HCT116 (cell line): ENCODE data around the gene MKI67. TPM values are rescaled to one million over a fixed set of nuclear protein-coding genes. Genes with fewer than 3 reads are reported as not detected.

ENCODE experiments used
- ATAC-seq: fragments of 200-7000 bp; cut with Tn5 transposase; 2 replicates; pipeline ENCODE4 v1.9.1; 2020; ENCODE audit warnings: mild to moderate bottlenecking, moderate library complexity
- BruUV-seq: library from RNA; stranded (reverse); fragments of 400-500 nt; replicated peaks from 2 replicates; lab custom pipeline; 2021; lab: Mats Ljungman, UMichigan
- CTCF ChIA-PET: fragments of 300-600 bp; sonication (Branson Sonifier 250); formaldehyde crosslinking; loops from one replicate; lab custom pipeline; 2021; ENCODE audit warnings: antibody characterized with exemption; lab: Charles Lee
- POLR2A ChIA-PET: fragments of 300-600, 350-600 bp; sonication (Branson Sonifier 250); formaldehyde crosslinking; loops from one replicate; lab custom pipeline; 2021; ENCODE audit warnings: antibody characterized with exemption; lab: Charles Lee
- RAD21 ChIA-PET, 2 experiments: fragments of 300-600 bp; sonication (Branson Sonifier 250); formaldehyde crosslinking; loops; one replicate each; lab custom pipeline; 2023; ENCODE audit warnings: low total read pairs in 2 of 2; ENCODE audit not compliant: uncharacterized antibody in 2 of 2, unreplicated experiment in 2 of 2, low non-redundant PET in 1 of 2; lab: Charles Lee
- DNase-seq: peaks from one replicate; pipeline ENCODE4 v3.0.0-alpha.2; 2010; ENCODE audit warnings: low read depth, low spot score
- H2AFZ ChIP-seq: fragments of 200-600 bp; shearing (Covaris generic), sonication (generic); 2 replicates; pipeline ENCODE4 v1.6.1; 2017; ENCODE audit warnings: low read depth, mixed run types, mixed read lengths, antibody characterized with exemption, low read length; ENCODE audit not compliant: poor library complexity, severe bottlenecking
- H3K27ac ChIP-seq: 2 replicates; pipeline ENCODE4 v1.5.1; 2012; ENCODE audit warnings: low read depth, low read length
- H3K27me3 ChIP-seq: fragments of 200-600 bp; sonication (generic); 2 replicates; pipeline ENCODE4 v1.6.1; 2016; ENCODE audit warnings: mixed run types, low read length, mixed read lengths; ENCODE audit not compliant: insufficient read depth
- H3K36me3 ChIP-seq, 2 experiments: fragments of 200-500 bp in 1 of 2; fragments of 200-600 bp in 1 of 2; sonication (Bioruptor generic) in 1 of 2; sonication (generic) in 1 of 2; 2 replicates each; pipeline versions ENCODE4 v1.5.1 to v1.6.1; 2014 to 2016; ENCODE audit warnings: low read length in 2 of 2, inconsistent platforms in 1 of 2, mixed read lengths in 1 of 2, mixed run types in 1 of 2; ENCODE audit not compliant: insufficient read depth in 2 of 2, control insufficient read depth in 1 of 2
- H3K4me1 ChIP-seq, 2 experiments: fragments of 200-600 bp in 1 of 2; sonication (generic) in 1 of 2; 2 replicates each; pipeline versions ENCODE4 v1.5.1 to v1.6.1; 2012 to 2017; ENCODE audit warnings: low read length in 2 of 2, inconsistent platforms in 1 of 2, mild to moderate bottlenecking in 1 of 2, mixed read lengths in 1 of 2, mixed run types in 1 of 2, moderate library complexity in 1 of 2; ENCODE audit not compliant: insufficient read depth in 2 of 2, control insufficient read depth in 1 of 2
- H3K4me2 ChIP-seq: fragments of 200-600 bp; sonication (generic); 2 replicates; pipeline ENCODE4 v1.6.1; 2017; ENCODE audit warnings: mixed run types, low read length, mixed read lengths
- H3K4me3 ChIP-seq, 2 experiments: fragments of 200-600 bp in 1 of 2; sonication (generic) in 1 of 2; replicated peaks in 1 of 2; 2 replicates each; pipeline ENCODE4 v1.5.1; 2011 to 2016; ENCODE audit warnings: low read length in 2 of 2, control low read depth in 1 of 2, low read depth in 1 of 2, mild to moderate bottlenecking in 1 of 2, mixed read lengths in 1 of 2, mixed run types in 1 of 2
- H3K79me2 ChIP-seq: fragments of 200-600 bp; sonication (generic); 2 replicates; pipeline ENCODE4 v1.6.1; 2017; ENCODE audit warnings: mild to moderate bottlenecking, mixed run types, low read length, moderate library complexity, mixed read lengths; ENCODE audit not compliant: insufficient read depth
- H3K9ac ChIP-seq: fragments of 200-600 bp; sonication (generic); 2 replicates; pipeline ENCODE4 v1.6.1; 2016; ENCODE audit warnings: low read length, mixed read lengths
- H3K9me2 ChIP-seq: fragments of 200-600 bp; sonication (generic), shearing (Covaris generic); 2 replicates; pipeline ENCODE4 v1.6.1; 2017; ENCODE audit warnings: mixed run types, mild to moderate bottlenecking, moderate library complexity; ENCODE audit not compliant: insufficient read depth
- H3K9me3 ChIP-seq, 2 experiments: fragments of 200-500 bp in 1 of 2; fragments of 200-600 bp in 1 of 2; sonication (Bioruptor generic) in 1 of 2; sonication (generic) in 1 of 2; 2 replicates each; pipeline ENCODE4 v1.6.1; 2014 to 2017; ENCODE audit warnings: low read length in 2 of 2, mixed read lengths in 2 of 2, inconsistent platforms in 1 of 2, low read depth in 1 of 2, mild to moderate bottlenecking in 1 of 2, mixed run types in 1 of 2, moderate library complexity in 1 of 2; ENCODE audit not compliant: control insufficient read depth in 1 of 2, insufficient read depth in 1 of 2
- H4K20me1 ChIP-seq: fragments of 200-600 bp; sonication (generic), shearing (Covaris generic); 2 replicates; pipeline ENCODE4 v1.6.1; 2017; ENCODE audit warnings: mixed run types, mild to moderate bottlenecking, moderate library complexity; ENCODE audit not compliant: insufficient read depth
- CEBPB ChIP-seq: IDR thresholded peaks from 2 replicates; pipeline ENCODE4 v1.6.1; 2012; ENCODE audit warnings: low read depth
- CTCF ChIP-seq, 3 experiments: fragments of 200-600 bp in 1 of 3; sonication (generic) in 1 of 3; IDR thresholded peaks in 2 of 3; conservative IDR thresholded peaks in 1 of 3; 2 replicates each; pipeline ENCODE4 v1.5.1; 2012 to 2017; ENCODE audit warnings: low read depth in 2 of 3, low read length in 2 of 3, antibody characterized with exemption in 1 of 3, borderline replicate concordance in 1 of 3, control low read depth in 1 of 3, mild to moderate bottlenecking in 1 of 3, mixed read lengths in 1 of 3, mixed run types in 1 of 3, moderate library complexity in 1 of 3; ENCODE audit not compliant: insufficient read depth in 1 of 3
- EGR1 ChIP-seq: IDR thresholded peaks from 2 replicates; pipeline ENCODE4 v1.6.1; 2012; ENCODE audit warnings: low read depth
- EZH2 ChIP-seq: fragments of 200-600 bp; sonication (generic); IDR thresholded peaks from 2 replicates; pipeline ENCODE4 v1.6.1; 2017; ENCODE audit warnings: antibody characterized with exemption, mixed run types
- EZH2phosphoT487 ChIP-seq: fragments of 200-600 bp; IDR thresholded peaks from 2 replicates; pipeline ENCODE4 v1.6.1; 2018; ENCODE audit warnings: antibody characterized with exemption, borderline replicate concordance
- FOSL1 ChIP-seq: IDR thresholded peaks from 2 replicates; pipeline ENCODE4 v1.6.1; 2012; ENCODE audit warnings: low read depth
- JUND ChIP-seq: IDR thresholded peaks from 2 replicates; pipeline ENCODE4 v1.6.1; 2012
- MAX ChIP-seq: IDR thresholded peaks from 2 replicates; pipeline ENCODE4 v1.6.1; 2012
- POLR2A ChIP-seq: IDR thresholded peaks from 2 replicates; pipeline ENCODE4 v1.7.0; 2011; ENCODE audit warnings: borderline replicate concordance; ENCODE audit not compliant: insufficient read depth, insufficient read length; ENCODE audit errors: extremely low read depth
- POLR2AphosphoS5 ChIP-seq: IDR thresholded peaks from 2 replicates; pipeline ENCODE4 v1.6.1; 2011; ENCODE audit warnings: mild to moderate bottlenecking, low read depth, low read length, moderate library complexity
- RAD21 ChIP-seq: IDR thresholded peaks from 2 replicates; pipeline ENCODE4 v1.6.1; 2012; ENCODE audit warnings: low read depth, mild to moderate bottlenecking
- REST ChIP-seq: IDR thresholded peaks from 2 replicates; pipeline ENCODE4 v1.6.1; 2012; ENCODE audit warnings: low read depth
- SIN3A ChIP-seq: IDR thresholded peaks from 2 replicates; pipeline ENCODE4 v1.6.1; 2012; ENCODE audit warnings: low read depth
- SRF ChIP-seq: IDR thresholded peaks from 2 replicates; pipeline ENCODE4 v1.6.1; 2012; ENCODE audit warnings: low read depth
- ZFX ChIP-seq: fragments of 450-650 bp; IDR thresholded peaks from 2 replicates; pipeline ENCODE4 v1.6.1; 2017
- ZNF274 ChIP-seq: fragments of 200-500 bp; sonication (Bioruptor generic); IDR thresholded peaks from 2 replicates; pipeline ENCODE4 v1.6.1; 2014; ENCODE audit warnings: mild to moderate bottlenecking, low read depth, low read length, inconsistent platforms
- intact Hi-C: fragments of 100-400 bp; cut with micrococcal nuclease; formaldehyde crosslinking; loops from 2 replicates; pipeline ENCODE4 v1.10.0; 2022
- total RNA-seq: library from RNA; stranded (reverse); gene quantifications from one replicate; pipeline ENCODE4 v1.2.1, GENCODE V29; 2021; ENCODE audit not compliant: unreplicated experiment
- TF ChIP-seq, protein P1 (sequence below): IDR thresholded peaks from 2 replicates; pipeline ENCODE4 v1.6.1; 2012
- TF ChIP-seq, protein P2 (sequence below): IDR thresholded peaks from 2 replicates; pipeline ENCODE4 v1.6.1; 2011; ENCODE audit warnings: mild to moderate bottlenecking, low read length, moderate library complexity; ENCODE audit not compliant: insufficient replicate concordance; ENCODE audit errors: extremely low read depth

The MKI67 gene
- total RNA-seq, 1 experiment from 2014 or later, result 202 TPM

GRCh38 chr10:128160297-128160711, 34.1 kb upstream of the MKI67 start (continued):
- TF ChIP-seq REST (no peak), CEBPB (no peak), SRF (no peak)

- POLR2A ChIA-PET, result no interaction called here
- no TSS peak for BruUV-seq
- CTCF ChIA-PET, result interaction anchor here (1.4 kb wide), 1 partner anchor 20 kb away, joined by 3 read pairs; no protein-coding TSS in a partner anchor
- no peaks in the 10 kb centered on the region for H3K36me3 ChIP-seq
- H3K27ac ChIP-seq, result no peak overlapping the region
- peaks cover 13% of the 10 kb centered on the region for H3K27me3 ChIP-seq
- no peaks in the 10 kb centered on the region for H3K79me2 ChIP-seq
- ATAC-seq (no peak), DNase-seq (no peak)
- H3K4me3 ChIP-seq, result no peak overlapping the region
- no peaks in the 10 kb centered on the region for H4K20me1 ChIP-seq
- H3K9ac ChIP-seq, result no peak overlapping the region
- H3K9me2 ChIP-seq, result no peaks in the 10 kb centered on the region
- RAD21 ChIA-PET, result no interaction called here
- intact Hi-C loops, result no loop called here
- H3K9me3 ChIP-seq, result no peaks in the 10 kb centered on the region
- H3K4me1 ChIP-seq, result peaks cover 0 to 5% of the 10 kb centered on the region in 2 experiments; a peak in 1 of 4 replicates
- H3K4me2 ChIP-seq, result no peak overlapping the region
- H2AFZ ChIP-seq, result no peak overlapping the region
- no peak for TF ChIP-seq CEBPB
- TF ChIP-seq EZH2phosphoT487, result no peak
- no peak for TF ChIP-seq SIN3A
- TF ChIP-seq CTCF (IDR thresholded peaks at IDR 0.05 in 2 of 3, conservative IDR thresholded peaks at IDR 0.05 in 1 of 3; ENCODE audit: borderline replicate concordance in 1 of 3, insufficient read depth in 1 of 3, low read depth in 2 of 3, low read length in 2 of 3), result no peak
- TF ChIP-seq, protein P1, sequence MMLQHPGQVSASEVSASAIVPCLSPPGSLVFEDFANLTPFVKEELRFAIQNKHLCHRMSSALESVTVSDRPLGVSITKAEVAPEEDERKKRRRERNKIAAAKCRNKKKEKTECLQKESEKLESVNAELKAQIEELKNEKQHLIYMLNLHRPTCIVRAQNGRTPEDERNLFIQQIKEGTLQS, result no peak
- TF ChIP-seq FOSL1, result no peak
- no peak for TF ChIP-seq ZFX
- TF ChIP-seq POLR2AphosphoS5, result no peak
- TF ChIP-seq, protein P2, sequence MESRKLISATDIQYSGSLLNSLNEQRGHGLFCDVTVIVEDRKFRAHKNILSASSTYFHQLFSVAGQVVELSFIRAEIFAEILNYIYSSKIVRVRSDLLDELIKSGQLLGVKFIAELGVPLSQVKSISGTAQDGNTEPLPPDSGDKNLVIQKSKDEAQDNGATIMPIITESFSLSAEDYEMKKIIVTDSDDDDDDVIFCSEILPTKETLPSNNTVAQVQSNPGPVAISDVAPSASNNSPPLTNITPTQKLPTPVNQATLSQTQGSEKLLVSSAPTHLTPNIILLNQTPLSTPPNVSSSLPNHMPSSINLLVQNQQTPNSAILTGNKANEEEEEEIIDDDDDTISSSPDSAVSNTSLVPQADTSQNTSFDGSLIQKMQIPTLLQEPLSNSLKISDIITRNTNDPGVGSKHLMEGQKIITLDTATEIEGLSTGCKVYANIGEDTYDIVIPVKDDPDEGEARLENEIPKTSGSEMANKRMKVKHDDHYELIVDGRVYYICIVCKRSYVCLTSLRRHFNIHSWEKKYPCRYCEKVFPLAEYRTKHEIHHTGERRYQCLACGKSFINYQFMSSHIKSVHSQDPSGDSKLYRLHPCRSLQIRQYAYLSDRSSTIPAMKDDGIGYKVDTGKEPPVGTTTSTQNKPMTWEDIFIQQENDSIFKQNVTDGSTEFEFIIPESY, result no peak
- TF ChIP-seq ZNF274, result no peak
- TF ChIP-seq MAX, result no peak
- TF ChIP-seq JUND, result no peak
- TF ChIP-seq POLR2A, result no peak
- no peak for TF ChIP-seq EZH2
- TF ChIP-seq EGR1, result no peak
- no peak for TF ChIP-seq RAD21
Observed at GRCh38 chr10:128158021-128158795, 32.0 kb upstream of the MKI67 start.
